ENCODE results near the gene CPN1. TPM values are rescaled to one million over a fixed set of nuclear protein-coding genes. Genes with fewer than 3 reads are reported as not detected.
A peak's percentile ranks its signal among the peaks of the same experiment; 100 is the strongest.

CPN1 gene
- total and polyA plus RNA-seq, 2 donors (not counting 3 experiments of a cell fraction or from before 2014, with no cell fraction given), result not detected

GRCh38 chr10:100006243-100006886 is 75.3 kb downstream of the CPN1 start:
- peaks cover 71% of the 10 kb centered on the region for H3K79me2 ChIP-seq (ENCODE audit: control insufficient read depth, insufficient read depth, low read length)
- no peaks in the 10 kb centered on the region for H3K27me3 ChIP-seq (ENCODE audit: control insufficient read depth in 2 of 2, insufficient read depth in 2 of 2, low read length in 2 of 2)
- peak overlapping the region in 1 of 3 experiments; percentile 59 for H3K4me3 ChIP-seq (replicated peaks in 1 of 3; ENCODE audit: insufficient read depth in 1 of 3, low read depth in 1 of 3, low read length in 3 of 3)
- no peaks in the 10 kb centered on the region for H3K9me3 ChIP-seq (replicated peaks; ENCODE audit: control insufficient read depth, insufficient read depth, low read length)
- H3K27ac ChIP-seq (ENCODE audit: insufficient read depth, low read depth, low read length), result peak overlapping the region; percentile 83
- ChIA-PET CTCF (interaction anchor here (0.5 to 3.7 kb wide), 14 partner anchors 10 to 160 kb away, joined by 3 to 29 read pairs (median 11); no protein-coding TSS in a partner anchor), POLR2A (interaction anchor here (0.6 to 3.1 kb wide), 8 partner anchors 10 to 161 kb away, joined by 3 to 19 read pairs (median 4); no protein-coding TSS in a partner anchor)
- no TSS peak for BruUV-seq (replicated peaks)
- no peak overlapping the region for H2AFZ ChIP-seq (ENCODE audit: low read depth, low read length)
- DNase-seq (ENCODE audit: low read depth, low spot score) (peak; percentile 93), FAIRE-seq (peak; percentile 91)
- H3K4me2 ChIP-seq (ENCODE audit: insufficient read depth, low read length), result peak overlapping the region; percentile 93
- peak overlapping the region; percentile 92 for H3K9ac ChIP-seq (replicated peaks; ENCODE audit: extremely low read depth, insufficient read depth, low read length)
- no peaks in the 10 kb centered on the region for H3K36me3 ChIP-seq (ENCODE audit: control insufficient read depth in 2 of 2, extremely low read depth in 1 of 2, insufficient read depth in 2 of 2, low read length in 2 of 2)
- intact Hi-C loops (cut with micrococcal nuclease), result loop anchor here (1.0 to 5.0 kb wide), 7 partner anchors 12 to 224 kb away; partner anchors contain the start of gene ABCC2
- H4K20me1 ChIP-seq (replicated peaks; ENCODE audit: control insufficient read depth, extremely low read depth, insufficient read depth, low read length), result peaks cover 2% of the 10 kb centered on the region
- dilution Hi-C loops (cut with MboI; ENCODE audit: extremely low pct_ligation_motif_present, low sequenced_read_pairs), result no loop called here
- no peaks in the 10 kb centered on the region for H3K9me1 ChIP-seq (replicated peaks; ENCODE audit: control insufficient read depth, extremely low read depth, insufficient read depth, low read length)
- peaks cover 62% of the 10 kb centered on the region for H3K4me1 ChIP-seq (ENCODE audit: control insufficient read depth, extremely low read depth, insufficient read depth, low read length)
- peak; percentile 98 for TF ChIP-seq FOS (IDR thresholded peaks at IDR 0.05; ENCODE audit: borderline replicate concordance, insufficient read depth, low read length)
- TF ChIP-seq CTCF (IDR thresholded peaks at IDR 0.05; ENCODE audit: extremely low read depth in 1 of 2, insufficient read depth in 1 of 2, low read depth in 1 of 2, low read length in 2 of 2), result no peak
- no peak for TF ChIP-seq MAX (IDR thresholded peaks at IDR 0.05; ENCODE audit: insufficient read depth, insufficient read length)
- TF ChIP-seq MYC (IDR thresholded peaks at IDR 0.05; ENCODE audit: low read depth, low read length), result peak; percentile 57
- TF ChIP-seq GATA2 (IDR thresholded peaks at IDR 0.05; ENCODE audit: insufficient read depth, insufficient read length, low read depth, low read length), result peak; percentile 65
- TF ChIP-seq EZH2 (IDR thresholded peaks at IDR 0.05; ENCODE audit: borderline replicate concordance, low read depth, low read length, severe bottlenecking), result no peak
- peak; percentile 57 for TF ChIP-seq POLR2A (IDR thresholded peaks at IDR 0.05; ENCODE audit: low read depth, low read length)
- peak; percentile 94 for TF ChIP-seq JUN (IDR thresholded peaks at IDR 0.05; ENCODE audit: borderline replicate concordance, insufficient read depth, insufficient read length, low read depth)
- peak; percentile 69 for TF ChIP-seq POLR2AphosphoS5 (IDR thresholded peaks at IDR 0.05; ENCODE audit: insufficient read depth, low read depth, low read length)
